Activated naive CD8-positive, alpha-beta T cell treated with anti-CD3 and anti-CD28 coated beads, Interleukin-2, amount 10 ng/mL, durations not matched to agents 7 days and 5 days (primary cell): ENCODE results near the gene MEX3C. TPM values are rescaled to one million over a fixed set of nuclear protein-coding genes. Genes with fewer than 3 reads are reported as not detected.

ENCODE experiments used
- total RNA-seq, 2 experiments: library from RNA; stranded (reverse); gene quantifications; one replicate each; pipeline ENCODE4 v1.2.3, GENCODE V29; 2021

Gene MEX3C
- total RNA-seq, 2 experiments from 2014 or later = 53.3 to 60.7 TPM

Other genes with a start within 250 kb of the MEX3C start
- gene ELAC1, start 229.6 kb downstream of the MEX3C start, total RNA-seq = 10 to 100 TPM in 1 of 2 experiments, 1 to 10 TPM in 1; 9.6 to 10.1 TPM
- gene SMAD4, start 167.5 kb downstream of the MEX3C start, total RNA-seq = 100 to 1,000 TPM in 1 of 2 experiments, 10 to 100 TPM in 1; 84.9 to 105 TPM